HL-60/S4 (cell line): ENCODE results near the gene RAB26.
"Not testable (repeated sequence)": the region's sequence is repeated elsewhere in the genome, so short reads cannot be mapped to it uniquely, and the experiment has no call there.

Experiments
- in situ Hi-C: fragments of 300-500 bp; cut with MboI; formaldehyde crosslinking; loops from 2 replicates; pipeline ENCODE4 v1.14.3; 2022; ENCODE audit warnings: low sequenced_read_pairs

Gene RAB26

GRCh38 chr16:2116428-2116827 lies 32.0 kb upstream of the RAB26 start:
- in situ Hi-C loops, result not testable (repeated sequence)

- in situ Hi-C loops, result not testable (repeated sequence)
Measured at GRCh38 chr16:2117341-2117740, 31.1 kb upstream of the RAB26 start.

DNA sequence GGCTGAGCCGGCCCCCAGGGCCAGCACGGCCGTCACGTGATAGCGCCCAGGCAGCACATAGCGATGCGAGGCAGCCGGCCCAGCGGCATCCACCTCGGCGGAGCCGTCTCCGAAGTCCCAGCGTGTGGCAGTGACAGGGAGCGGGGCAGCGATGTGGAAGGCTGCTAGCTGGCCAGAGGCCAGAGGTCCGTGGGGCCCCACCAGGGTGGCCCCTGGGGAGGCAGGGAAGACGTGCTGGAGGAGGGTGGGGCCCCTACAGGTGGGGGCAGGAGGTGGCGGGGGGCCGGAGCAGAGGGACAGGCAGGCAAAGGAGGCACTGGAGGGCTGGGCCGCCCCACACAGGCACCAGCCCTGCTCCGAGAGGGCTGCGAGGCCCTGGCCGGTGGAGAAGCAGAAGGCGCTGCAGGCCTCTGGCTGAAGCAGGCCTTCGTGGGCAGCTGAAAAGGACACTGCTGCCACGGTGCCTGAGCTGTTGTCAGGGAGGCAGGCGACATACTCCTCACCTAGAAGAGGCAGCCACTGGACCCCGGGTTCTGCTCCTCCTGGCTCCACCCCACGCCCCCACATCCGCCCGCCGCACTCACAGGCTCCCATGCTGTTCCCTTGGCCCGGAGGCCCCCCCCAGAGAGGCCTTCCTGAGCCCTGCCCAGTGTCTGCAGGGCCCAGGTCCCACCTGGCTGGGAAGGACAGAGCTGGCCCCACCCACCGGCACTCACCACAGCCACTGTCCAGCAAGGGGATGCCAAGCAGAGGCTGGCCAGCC lies 30.3 kb upstream of the RAB26 start:
- in situ Hi-C loops, result not testable (repeated sequence)

- in situ Hi-C loops, result not testable (repeated sequence)
Measured at GRCh38 chr16:2121325-2121724, 27.1 kb upstream of the RAB26 start.

DNA sequence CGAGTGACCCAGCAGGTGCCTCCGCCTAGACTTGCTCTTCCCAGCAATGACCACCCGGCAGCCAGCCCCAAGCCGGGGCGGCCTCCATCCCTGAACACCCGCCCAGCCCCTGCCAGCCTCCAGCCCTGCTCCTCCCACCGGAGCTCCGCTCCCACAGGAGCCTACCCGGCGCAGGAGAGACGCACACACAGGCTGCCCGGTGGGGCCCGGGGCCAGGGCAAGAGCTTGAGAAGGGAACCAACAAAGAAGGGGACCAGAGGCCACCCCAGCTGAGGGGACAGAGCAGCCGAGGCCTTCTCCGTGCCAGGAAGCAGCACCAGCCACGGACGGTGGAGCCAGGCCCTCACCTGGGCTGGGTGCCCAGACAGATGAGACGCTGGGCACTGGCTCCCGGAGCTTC lies 26.6 kb upstream of the RAB26 start:
- in situ Hi-C loops, result no loop called here

DNA sequence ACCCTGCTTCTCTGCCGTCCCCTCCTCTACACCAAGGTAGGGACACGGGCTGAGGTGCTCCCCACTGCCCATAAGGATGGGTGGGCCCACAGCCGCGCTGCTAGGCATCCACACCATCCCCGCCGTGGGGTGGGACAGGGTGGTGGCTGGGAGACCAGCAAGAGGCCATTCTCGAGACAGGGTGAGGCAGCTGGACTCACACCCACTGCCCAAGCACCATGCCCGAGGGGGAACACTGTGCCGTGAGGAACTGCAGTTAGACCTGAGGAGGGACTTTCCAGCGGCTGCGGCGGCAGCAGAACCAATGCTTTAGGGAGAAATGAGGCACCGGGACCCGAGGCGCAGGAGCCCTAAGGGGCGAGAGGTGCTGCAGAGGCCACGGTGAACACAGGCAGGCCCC lies 26.0 kb upstream of the RAB26 start:
- in situ Hi-C loops, result no loop called here

DNA sequence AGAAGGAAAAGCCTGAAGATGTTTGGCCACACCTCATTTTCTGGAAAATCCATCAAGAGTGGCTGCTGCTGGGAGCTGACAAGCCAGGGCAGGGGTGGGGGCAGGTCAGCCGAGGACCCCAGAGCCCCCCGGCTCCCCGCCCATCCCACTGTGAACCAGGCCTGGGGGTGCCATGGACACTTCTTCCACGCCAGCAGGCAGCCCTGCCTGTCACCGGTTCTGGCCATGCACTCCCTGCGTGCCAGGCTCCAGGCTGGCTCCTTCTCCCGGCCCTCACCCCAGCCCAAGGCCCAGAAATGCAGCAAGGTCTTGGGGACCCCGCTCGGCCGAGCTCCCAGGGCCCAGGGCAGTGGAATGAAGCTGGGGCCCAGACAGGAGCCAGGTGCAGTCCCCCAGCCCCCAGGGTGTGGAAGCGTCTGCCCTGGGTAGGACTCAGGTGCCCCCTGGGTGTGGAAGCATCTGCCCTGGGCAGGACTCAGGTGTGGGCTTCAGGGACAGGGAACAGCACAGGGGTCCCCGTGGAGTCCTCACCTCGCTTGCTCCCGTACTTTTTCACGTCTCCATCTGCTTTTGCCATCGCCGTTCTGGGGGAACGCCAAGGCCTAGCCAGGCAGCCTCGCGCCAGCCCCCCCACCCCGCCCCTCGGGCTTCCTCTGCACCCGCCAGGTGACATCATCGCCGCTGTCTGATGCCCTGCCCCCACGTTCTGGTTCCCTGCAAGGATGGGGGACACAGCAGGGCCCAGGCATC lies 25.3 kb upstream of the RAB26 start:
- in situ Hi-C loops, result not testable (repeated sequence)

DNA sequence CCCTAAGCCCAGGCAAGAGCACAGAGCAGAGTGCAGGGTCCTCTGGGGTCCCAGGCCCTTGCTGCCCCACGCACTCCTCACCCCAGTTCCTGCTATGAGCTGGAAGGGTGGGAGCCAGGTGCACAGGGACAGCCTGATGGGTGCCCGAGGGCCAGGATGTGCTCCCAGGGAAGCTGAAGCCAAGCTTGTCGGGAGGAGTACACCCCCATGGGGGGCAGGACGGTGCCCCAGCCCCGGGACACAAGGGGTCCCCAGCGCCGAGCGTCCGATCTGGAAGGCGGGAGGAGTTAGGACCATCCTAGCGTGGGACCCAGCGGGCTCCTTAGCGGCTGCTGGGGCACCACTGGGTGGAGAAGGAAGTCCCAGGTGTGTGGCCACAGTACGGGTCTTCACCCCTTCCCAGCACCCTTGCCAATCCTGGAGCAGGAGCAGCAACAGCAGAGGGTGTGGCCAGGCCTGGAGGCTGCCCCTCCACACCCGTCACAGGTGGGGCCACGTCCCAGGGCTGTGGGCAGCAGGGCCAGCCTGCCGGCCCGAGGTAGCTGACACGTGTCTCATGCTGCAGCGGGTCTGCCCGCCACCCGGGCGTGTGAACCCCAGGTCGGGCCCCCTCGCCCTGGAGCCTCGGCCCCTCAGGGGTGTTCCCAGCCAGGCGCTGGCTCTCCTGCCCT lies 24.6 kb upstream of the RAB26 start:
- in situ Hi-C loops, result not testable (repeated sequence)

DNA sequence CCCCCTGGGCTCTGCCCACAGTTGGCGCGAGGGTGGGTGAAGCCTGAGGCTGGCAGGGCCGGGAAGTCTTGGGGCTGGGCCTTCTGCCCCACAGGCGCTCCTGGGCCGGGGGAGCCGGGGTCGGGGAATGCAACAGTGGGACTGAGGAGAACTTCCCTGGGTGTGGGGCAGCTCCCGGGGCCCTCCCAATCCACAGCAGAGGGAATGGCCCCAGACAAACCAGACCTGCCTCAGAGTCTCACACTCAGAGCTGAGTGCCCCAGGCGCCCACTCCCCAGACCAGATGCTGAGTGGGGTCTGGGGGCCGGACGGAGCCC lies 24.1 kb upstream of the RAB26 start:
- in situ Hi-C loops, result not testable (repeated sequence)

DNA sequence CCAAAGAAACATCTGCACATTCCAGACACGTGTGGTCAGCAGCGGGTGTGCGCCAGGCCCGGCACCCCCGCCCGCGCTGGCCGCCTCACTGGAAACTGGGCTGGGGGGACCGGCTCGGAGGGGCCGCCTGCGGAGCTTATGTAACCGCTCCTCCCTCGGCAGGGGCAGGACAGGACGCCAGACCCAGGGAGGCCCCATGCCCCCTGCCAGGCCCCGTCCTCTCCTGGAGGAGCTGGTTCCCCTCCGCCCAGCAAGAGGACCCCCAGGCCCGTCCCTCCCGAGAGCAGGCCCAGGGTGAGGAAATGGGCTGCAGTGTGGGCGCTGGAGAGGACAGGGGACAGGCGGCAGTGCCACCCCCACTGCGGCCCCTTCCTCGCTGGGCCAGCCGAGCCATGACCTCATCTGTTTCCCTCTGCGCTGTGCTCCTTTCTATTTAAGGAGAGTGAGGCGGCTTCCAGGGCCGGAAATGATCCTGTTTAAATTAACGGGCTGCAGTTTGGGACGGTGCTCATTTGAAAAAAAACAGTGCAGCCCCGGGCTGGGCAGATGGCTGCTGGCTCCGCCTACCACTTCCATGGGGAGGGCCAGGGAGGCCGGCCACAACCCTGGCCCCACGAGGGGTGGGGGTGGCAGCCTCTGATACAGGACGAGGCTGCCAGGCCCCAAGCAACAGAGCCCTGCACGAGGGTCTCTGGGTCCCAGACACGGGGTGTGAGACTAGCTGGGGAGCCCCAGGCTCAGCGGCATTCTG lies 23.6 kb upstream of the RAB26 start:
- in situ Hi-C loops, result loop anchor here (25.0 kb wide), 1 partner anchor 263 kb away; the partner anchor contains the start of gene MEIOB

DNA sequence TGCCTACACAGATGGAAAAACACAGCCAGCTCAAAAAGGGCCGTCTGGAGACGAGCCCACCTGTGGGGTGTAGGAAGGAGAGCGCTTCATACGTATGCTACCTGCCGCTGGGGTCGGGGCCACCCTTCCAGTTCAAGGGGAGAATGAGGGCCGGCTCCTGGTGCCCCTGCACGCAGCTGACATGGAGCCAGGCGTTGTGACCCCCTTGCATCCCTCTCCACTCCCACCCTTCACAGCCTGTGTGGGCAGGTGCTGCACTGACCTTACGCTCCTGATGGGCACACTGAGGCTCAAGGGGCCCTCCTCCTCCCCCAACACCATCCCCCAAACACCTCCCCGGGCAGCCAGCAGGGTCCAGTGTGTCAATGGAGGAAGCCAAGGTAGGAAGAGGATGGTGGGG lies 22.8 kb upstream of the RAB26 start:
- in situ Hi-C loops, result loop anchor here (25.0 kb wide), 1 partner anchor 263 kb away; the partner anchor contains the start of gene MEIOB

GRCh38 chr16:2126161-2126743 lies 22.2 kb upstream of the RAB26 start:
- in situ Hi-C loops, result loop anchor here (25.0 kb wide), 1 partner anchor 264 kb away; the partner anchor contains the start of gene MEIOB

GRCh38 chr16:2126928-2127556 lies 21.4 kb upstream of the RAB26 start:
- in situ Hi-C loops, result loop anchor here (25.0 kb wide), 1 partner anchor 265 kb away; the partner anchor contains the start of gene MEIOB

DNA sequence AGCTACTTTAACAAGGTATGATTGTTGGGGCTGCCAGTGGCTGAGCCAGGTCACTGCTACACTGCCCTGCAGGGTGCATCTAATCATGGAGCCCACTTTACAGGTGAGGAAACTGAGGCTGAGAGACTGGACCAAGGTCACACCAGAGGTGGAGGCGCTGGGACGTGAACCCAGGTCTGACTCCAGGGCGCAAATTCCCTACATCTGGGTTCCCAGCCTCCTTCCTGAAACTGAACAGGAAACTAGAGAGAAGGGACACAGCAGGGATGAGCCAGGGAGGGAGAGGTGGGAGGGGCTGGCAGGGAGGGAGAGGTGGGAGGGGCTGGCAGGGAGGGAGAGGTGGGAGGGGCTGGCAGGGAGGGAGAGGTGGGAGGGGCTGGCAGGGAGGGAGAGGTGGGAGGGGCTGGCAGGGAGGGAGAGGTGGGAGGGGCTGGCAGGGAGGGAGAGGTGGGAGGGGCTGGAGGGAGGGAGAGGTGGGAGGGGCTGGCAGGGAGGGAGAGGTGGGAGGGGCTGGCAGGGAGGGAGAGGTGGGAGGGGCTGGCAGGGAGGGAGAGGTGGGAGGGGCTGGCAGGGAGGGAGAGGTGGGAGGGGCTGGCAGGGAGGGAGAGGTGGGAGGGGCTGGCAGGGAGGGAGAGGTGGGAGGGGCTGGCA lies 20.7 kb upstream of the RAB26 start:
- in situ Hi-C loops, result loop anchor here (25.0 kb wide), 1 partner anchor 265 kb away; the partner anchor contains the start of gene MEIOB

DNA sequence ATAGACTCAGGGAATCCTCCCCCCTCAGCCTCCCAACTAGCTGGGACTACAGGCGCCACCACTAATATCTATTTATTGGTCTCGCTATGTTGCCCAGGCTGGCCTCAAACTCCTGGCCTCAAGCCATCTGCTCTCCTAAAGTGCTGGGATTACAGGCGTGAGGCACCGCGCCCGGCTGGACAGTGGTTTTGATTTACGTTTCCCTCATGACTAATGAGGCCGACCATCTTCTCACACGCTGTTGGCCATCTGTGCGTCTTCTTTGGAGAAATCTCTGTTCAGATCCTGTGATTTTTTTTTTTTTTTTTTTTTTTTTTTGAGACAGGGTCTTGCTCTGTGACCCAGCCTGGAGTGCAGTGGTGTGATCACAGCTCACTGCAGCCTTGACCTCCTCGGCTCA lies 19.2 kb upstream of the RAB26 start:
- in situ Hi-C loops, result loop anchor here (25.0 kb wide), 1 partner anchor 267 kb away; the partner anchor contains the start of gene MEIOB

DNA sequence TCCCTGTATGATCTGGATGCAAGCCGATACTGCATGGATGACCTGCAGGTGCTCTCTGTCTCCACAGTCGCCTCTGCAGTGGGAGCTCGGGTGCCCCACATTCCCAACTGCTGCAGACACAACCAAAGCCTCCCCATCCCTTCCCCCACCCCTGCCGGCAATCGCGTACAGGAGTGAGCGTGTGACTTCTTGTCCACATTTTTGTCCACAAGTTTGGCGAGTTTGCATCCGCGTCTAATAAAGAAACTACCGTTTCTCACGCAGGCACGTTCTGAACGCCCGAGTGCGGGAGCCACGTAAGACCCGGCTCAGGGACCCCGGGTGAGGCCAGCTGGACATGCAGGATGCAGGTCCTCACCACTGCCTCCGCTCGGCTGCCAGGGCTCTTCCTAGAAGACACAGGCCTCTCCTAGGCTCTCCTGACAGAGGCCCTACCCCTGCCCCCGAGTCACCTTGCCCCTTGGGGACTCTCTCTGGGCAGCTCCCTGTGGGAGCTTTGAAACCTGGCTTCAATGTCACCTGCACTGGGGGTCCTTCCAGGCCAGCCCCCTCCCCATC lies 18.5 kb upstream of the RAB26 start:
- in situ Hi-C loops, result loop anchor here (25.0 kb wide), 1 partner anchor 268 kb away; the partner anchor contains the start of gene MEIOB

DNA sequence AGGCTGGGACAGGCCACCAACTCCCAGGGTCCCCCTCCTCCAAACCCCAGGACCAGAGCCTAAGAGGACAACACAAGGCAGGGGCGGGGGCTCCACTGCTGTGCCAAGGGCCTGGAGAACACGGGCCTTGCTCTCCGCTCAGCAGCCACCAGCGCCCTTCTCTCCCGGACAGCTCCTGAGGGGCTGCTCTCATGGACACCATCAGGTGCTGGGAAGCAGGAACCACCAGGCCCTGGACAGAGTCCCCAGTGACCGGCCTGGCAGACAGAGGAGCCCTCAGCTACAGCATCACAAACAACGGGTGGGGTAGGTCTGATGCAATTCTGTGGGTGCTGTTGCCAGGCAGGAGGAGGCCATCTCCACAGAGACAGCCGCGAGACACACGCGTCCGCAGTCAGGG lies 14.6 kb upstream of the RAB26 start:
- in situ Hi-C loops, result loop anchor here (25.0 kb wide), 1 partner anchor 271 kb away; the partner anchor contains the start of gene MEIOB

- in situ Hi-C loops, result loop anchor here (25.0 kb wide), 1 partner anchor 273 kb away; the partner anchor contains the start of gene MEIOB
Measured at GRCh38 chr16:2135071-2135470, 13.4 kb upstream of the RAB26 start.
